Mammary epithelial cell (primary cell): ENCODE results near the gene LDOC1.

ENCODE experiments used
- EZH2 ChIP-seq: IDR thresholded peaks from 2 replicates; pipeline ENCODE4 v1.6.1; 2012; ENCODE audit warnings: low read length, inconsistent platforms, borderline replicate concordance
- TF ChIP-seq, protein P1 (sequence below), 2 donors: IDR thresholded peaks in 1 of 2; conservative IDR thresholded peaks in 1 of 2; 2 replicates each; pipeline ENCODE4 v1.5.1; 2011 to 2012; ENCODE audit warnings: inconsistent platforms in 2 of 2, low read length in 2 of 2, mild to moderate bottlenecking in 2 of 2, control low read depth in 1 of 2, low read depth in 1 of 2; ENCODE audit not compliant: insufficient read depth in 1 of 2; ENCODE audit errors: extremely low read depth in 1 of 2

GRCh38 chrX:141127146-141127545 is 49.8 kb downstream of the LDOC1 start:
- TF ChIP-seq, protein P1, sequence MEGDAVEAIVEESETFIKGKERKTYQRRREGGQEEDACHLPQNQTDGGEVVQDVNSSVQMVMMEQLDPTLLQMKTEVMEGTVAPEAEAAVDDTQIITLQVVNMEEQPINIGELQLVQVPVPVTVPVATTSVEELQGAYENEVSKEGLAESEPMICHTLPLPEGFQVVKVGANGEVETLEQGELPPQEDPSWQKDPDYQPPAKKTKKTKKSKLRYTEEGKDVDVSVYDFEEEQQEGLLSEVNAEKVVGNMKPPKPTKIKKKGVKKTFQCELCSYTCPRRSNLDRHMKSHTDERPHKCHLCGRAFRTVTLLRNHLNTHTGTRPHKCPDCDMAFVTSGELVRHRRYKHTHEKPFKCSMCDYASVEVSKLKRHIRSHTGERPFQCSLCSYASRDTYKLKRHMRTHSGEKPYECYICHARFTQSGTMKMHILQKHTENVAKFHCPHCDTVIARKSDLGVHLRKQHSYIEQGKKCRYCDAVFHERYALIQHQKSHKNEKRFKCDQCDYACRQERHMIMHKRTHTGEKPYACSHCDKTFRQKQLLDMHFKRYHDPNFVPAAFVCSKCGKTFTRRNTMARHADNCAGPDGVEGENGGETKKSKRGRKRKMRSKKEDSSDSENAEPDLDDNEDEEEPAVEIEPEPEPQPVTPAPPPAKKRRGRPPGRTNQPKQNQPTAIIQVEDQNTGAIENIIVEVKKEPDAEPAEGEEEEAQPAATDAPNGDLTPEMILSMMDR (conservative IDR thresholded peaks at IDR 0.05 in 1 of 2, IDR thresholded peaks at IDR 0.05 in 1 of 2; ENCODE audit: extremely low read depth in 1 of 2, insufficient read depth in 1 of 2, low read depth in 1 of 2, low read length in 2 of 2): no peak
- TF ChIP-seq EZH2: no peak
